K562 (cell line): ENCODE measurements around the gene MAST1. TPM values are rescaled to one million over a fixed set of nuclear protein-coding genes. Genes with fewer than 3 reads are reported as not detected.
A peak's percentile ranks its signal among the peaks of the same experiment; 100 is the strongest.

Experiments
- CREM ChIP-seq: IDR thresholded peaks from 2 replicates; pipeline ENCODE4 v1.6.1; 2014; ENCODE audit warnings: antibody characterized with exemption, low read depth
- EP400 ChIP-seq: fragments of 450-650 bp; IDR thresholded peaks from 2 replicates; pipeline ENCODE4 v1.6.1; 2017; ENCODE audit warnings: antibody characterized with exemption, mild to moderate bottlenecking, moderate library complexity
- ETS1 ChIP-seq: conservative IDR thresholded peaks from 2 replicates; pipeline ENCODE4 v1.6.1; 2011; ENCODE audit warnings: low read depth, mild to moderate bottlenecking, low read length; ENCODE audit not compliant: control insufficient read depth
- FOXK2 ChIP-seq, 2 experiments: fragments of 450-650 bp; IDR thresholded peaks in 1 of 2; conservative IDR thresholded peaks in 1 of 2; 2 replicates each; pipeline ENCODE4 v1.6.1; 2016; ENCODE audit warnings: low read depth in 2 of 2, mild to moderate bottlenecking in 1 of 2
- HDAC1 ChIP-seq, 2 experiments: fragments of 450-650 bp; IDR thresholded peaks; 2 replicates each; pipeline ENCODE4 v1.6.1; 2016 to 2017; ENCODE audit warnings: inconsistent platforms in 1 of 2, mild to moderate bottlenecking in 1 of 2, moderate library complexity in 1 of 2
- HNRNPLL ChIP-seq: fragments of 200-400 bp; formaldehyde crosslinking; IDR thresholded peaks from 2 replicates; pipeline ENCODE4 v1.6.1; 2017; ENCODE audit warnings: low read length, low read depth, mild to moderate bottlenecking; ENCODE audit not compliant: poor library complexity, severe bottlenecking
- L3MBTL2 ChIP-seq: fragments of 450-650 bp; IDR thresholded peaks from 2 replicates; pipeline ENCODE4 v1.6.1; 2016; ENCODE audit warnings: mild to moderate bottlenecking, moderate library complexity
- MCM2 ChIP-seq: fragments of 450-650 bp; IDR thresholded peaks from 2 replicates; pipeline ENCODE4 v1.6.1; 2017; ENCODE audit warnings: low read depth, mild to moderate bottlenecking
- POLR2A ChIP-seq: fragments of 450-650 bp; conservative IDR thresholded peaks from 2 replicates; pipeline ENCODE4 v1.6.1; 2016
- RUNX1 ChIP-seq: sonication (generic); IDR thresholded peaks from 2 replicates; pipeline ENCODE4 v1.6.1; 2016; ENCODE audit warnings: antibody characterized with exemption, low read depth
- SIN3B ChIP-seq: fragments of 450-650 bp; IDR thresholded peaks from 2 replicates; pipeline ENCODE4 v1.6.1; 2017; ENCODE audit warnings: low read depth, mild to moderate bottlenecking, moderate library complexity
- TCF3 ChIP-seq: sonication (generic); formaldehyde crosslinking; IDR thresholded peaks from 2 replicates; pipeline ENCODE4 v1.4.0; 2020; ENCODE audit warnings: mild to moderate bottlenecking, missing genetic modification reagents
- TFAP4 ChIP-seq: sonication (generic); formaldehyde crosslinking; IDR thresholded peaks from 2 replicates; pipeline ENCODE4 v1.8.0; 2022; ENCODE audit warnings: missing genetic modification reagents, mild to moderate bottlenecking, moderate library complexity, borderline replicate concordance
- ZBED1 ChIP-seq: IDR thresholded peaks from 2 replicates; pipeline ENCODE4 v1.6.1; 2014
- ZNF146 ChIP-seq: IDR thresholded peaks from one replicate; pipeline ENCODE4 v1.6.1; 2018; ENCODE audit warnings: missing compliant biosample characterization; ENCODE audit not compliant: unreplicated experiment
- ZNF311 ChIP-seq: fragments of 250-450 bp; sonication (Bioruptor Pico); IDR thresholded peaks from 2 replicates; pipeline ENCODE4 v1.4.0; 2020; ENCODE audit warnings: mild to moderate bottlenecking, moderate library complexity
- polyA plus RNA-seq, 8 experiments: library from polyadenylated mRNA; depleted of rRNA in 4 of 8; stranded (reverse) in 5 of 8; unstranded in 3 of 8; fragments of >200 nt; fragmentation: Nextera tagmentation in 2 of 8; fragmentation: Illumina TruSeq in 1 of 8; extraction: Ambion mirVana in 2 of 8; extraction: Trizol in 1 of 8; gene quantifications; 2 replicates each; pipeline versions ENCODE4 v1.2.1 to v1.2.3, GENCODE V29; 2011 to 2014; ENCODE audit warnings: inconsistent platforms in 1 of 8, missing spikeins in 1 of 8
- total RNA-seq, 7 experiments: library from RNA; depleted of rRNA in 6 of 7; stranded (reverse); fragments of >200 nt in 6 of 7; fragmentation: Illumina TruSeq in 2 of 7; extraction: Trizol in 2 of 7; gene quantifications; 2 replicates each; pipeline versions ENCODE4 v1.2.1 to v1.2.3, GENCODE V29; 2011 to 2021; ENCODE audit warnings: low replicate concordance in 1 of 7
- TF ChIP-seq, protein P1 (sequence below), 3 experiments: fragments of 200-800 bp in 1 of 3; fragments of 250-450 bp in 1 of 3; fragments of 450-650 bp in 1 of 3; sonication (Bioruptor Pico) in 1 of 3; sonication (Bioruptor generic) in 1 of 3; formaldehyde crosslinking in 1 of 3; IDR thresholded peaks; 2 replicates each; pipeline versions ENCODE4 v1.6.1 to v1.8.0; 2016 to 2022; ENCODE audit warnings: mild to moderate bottlenecking in 2 of 3, missing genetic modification characterization in 2 of 3, missing compliant biosample characterization in 1 of 3, moderate library complexity in 1 of 3
- TF ChIP-seq, protein P2 (sequence below): fragments of 200-800 bp; sonication (Bioruptor generic); IDR thresholded peaks from 2 replicates; pipeline ENCODE4 v1.6.1; 2017; ENCODE audit warnings: missing genetic modification characterization, missing compliant biosample characterization

Gene MAST1
- total and polyA plus RNA-seq, 9 of the 15 experiments (the other 6 are each of a cell fraction or from before 2014, with no cell fraction given): 0.48 to 10.3 (median 3.9) TPM

GRCh38 chr19:12867120-12868099 is 29.1 kb downstream of the MAST1 start (continued):
- TF ChIP-seq, protein P1, sequence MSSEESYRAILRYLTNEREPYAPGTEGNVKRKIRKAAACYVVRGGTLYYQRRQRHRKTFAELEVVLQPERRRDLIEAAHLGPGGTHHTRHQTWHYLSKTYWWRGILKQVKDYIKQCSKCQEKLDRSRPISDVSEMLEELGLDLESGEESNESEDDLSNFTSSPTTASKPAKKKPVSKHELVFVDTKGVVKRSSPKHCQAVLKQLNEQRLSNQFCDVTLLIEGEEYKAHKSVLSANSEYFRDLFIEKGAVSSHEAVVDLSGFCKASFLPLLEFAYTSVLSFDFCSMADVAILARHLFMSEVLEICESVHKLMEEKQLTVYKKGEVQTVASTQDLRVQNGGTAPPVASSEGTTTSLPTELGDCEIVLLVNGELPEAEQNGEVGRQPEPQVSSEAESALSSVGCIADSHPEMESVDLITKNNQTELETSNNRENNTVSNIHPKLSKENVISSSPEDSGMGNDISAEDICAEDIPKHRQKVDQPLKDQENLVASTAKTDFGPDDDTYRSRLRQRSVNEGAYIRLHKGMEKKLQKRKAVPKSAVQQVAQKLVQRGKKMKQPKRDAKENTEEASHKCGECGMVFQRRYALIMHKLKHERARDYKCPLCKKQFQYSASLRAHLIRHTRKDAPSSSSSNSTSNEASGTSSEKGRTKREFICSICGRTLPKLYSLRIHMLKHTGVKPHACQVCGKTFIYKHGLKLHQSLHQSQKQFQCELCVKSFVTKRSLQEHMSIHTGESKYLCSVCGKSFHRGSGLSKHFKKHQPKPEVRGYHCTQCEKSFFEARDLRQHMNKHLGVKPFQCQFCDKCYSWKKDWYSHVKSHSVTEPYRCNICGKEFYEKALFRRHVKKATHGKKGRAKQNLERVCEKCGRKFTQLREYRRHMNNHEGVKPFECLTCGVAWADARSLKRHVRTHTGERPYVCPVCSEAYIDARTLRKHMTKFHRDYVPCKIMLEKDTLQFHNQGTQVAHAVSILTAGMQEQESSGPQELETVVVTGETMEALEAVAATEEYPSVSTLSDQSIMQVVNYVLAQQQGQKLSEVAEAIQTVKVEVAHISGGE (CRISPR knock-in tag; IDR thresholded peaks at IDR 0.05): peak in 2 of 3 experiments; percentile 14 to 56; a peak in 1 of 6 replicates
- TF ChIP-seq RUNX1: no peak
- TF ChIP-seq HNRNPLL: peak; percentile 29
- no peak for TF ChIP-seq ZNF311 (CRISPR knock-in tag)
- peak; percentile 83; the same call in 1 of the 2 replicates for TF ChIP-seq TFAP4 (CRISPR knock-in tag)
- peak in 1 of 2 experiments; percentile 80; a peak in 1 of 4 replicates for TF ChIP-seq HDAC1 (IDR thresholded peaks at IDR 0.05)
- TF ChIP-seq SIN3B: no peak
- TF ChIP-seq POLR2A: peak; percentile 59
- 0 out of 2 replicates have a peak, but pooled peaks have one; percentile 22 for TF ChIP-seq ETS1
- 0 out of 2 replicates have a peak, but pooled peaks have one; percentile 4 for TF ChIP-seq TCF3
- peak; percentile 55; the same call in 1 of the 2 replicates for TF ChIP-seq L3MBTL2
- peak; percentile 45; the same call in 1 of the 2 replicates for TF ChIP-seq EP400
- no peak for TF ChIP-seq FOXK2 (conservative IDR thresholded peaks at IDR 0.05 in 1 of 2, IDR thresholded peaks at IDR 0.05 in 1 of 2; ENCODE audit: low read depth in 2 of 2)
- no peak for TF ChIP-seq MCM2
- TF ChIP-seq ZNF146 (CRISPR knock-in tag): no peak
- TF ChIP-seq, protein P2, sequence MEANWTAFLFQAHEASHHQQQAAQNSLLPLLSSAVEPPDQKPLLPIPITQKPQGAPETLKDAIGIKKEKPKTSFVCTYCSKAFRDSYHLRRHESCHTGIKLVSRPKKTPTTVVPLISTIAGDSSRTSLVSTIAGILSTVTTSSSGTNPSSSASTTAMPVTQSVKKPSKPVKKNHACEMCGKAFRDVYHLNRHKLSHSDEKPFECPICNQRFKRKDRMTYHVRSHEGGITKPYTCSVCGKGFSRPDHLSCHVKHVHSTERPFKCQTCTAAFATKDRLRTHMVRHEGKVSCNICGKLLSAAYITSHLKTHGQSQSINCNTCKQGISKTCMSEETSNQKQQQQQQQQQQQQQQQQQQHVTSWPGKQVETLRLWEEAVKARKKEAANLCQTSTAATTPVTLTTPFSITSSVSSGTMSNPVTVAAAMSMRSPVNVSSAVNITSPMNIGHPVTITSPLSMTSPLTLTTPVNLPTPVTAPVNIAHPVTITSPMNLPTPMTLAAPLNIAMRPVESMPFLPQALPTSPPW: peak; percentile 61; the same call in 1 of the 2 replicates
- TF ChIP-seq CREM: 0 out of 2 replicates have a peak, but pooled peaks have one; percentile 13
- TF ChIP-seq ZBED1: no peak
